DLD1 (cell line): ENCODE results near the gene ENTPD1.
"Not testable (repeated sequence)": the region's sequence is repeated elsewhere in the genome, so short reads cannot be mapped to it uniquely, and the experiment has no call there.

Experiments
- in situ Hi-C: cut with HindIII; loops from 2 replicates; pipeline ENCODE4 v1.10.0; 2017; ENCODE audit warnings: low sequenced_read_pairs

The ENTPD1 gene

GRCh38 chr10:95860166-95860940, 104.4 kb downstream of the ENTPD1 start:
- in situ Hi-C loops = no loop called here

- in situ Hi-C loops = no loop called here
Observed at GRCh38 chr10:95861386-95861785, 105.4 kb downstream of the ENTPD1 start.

DNA sequence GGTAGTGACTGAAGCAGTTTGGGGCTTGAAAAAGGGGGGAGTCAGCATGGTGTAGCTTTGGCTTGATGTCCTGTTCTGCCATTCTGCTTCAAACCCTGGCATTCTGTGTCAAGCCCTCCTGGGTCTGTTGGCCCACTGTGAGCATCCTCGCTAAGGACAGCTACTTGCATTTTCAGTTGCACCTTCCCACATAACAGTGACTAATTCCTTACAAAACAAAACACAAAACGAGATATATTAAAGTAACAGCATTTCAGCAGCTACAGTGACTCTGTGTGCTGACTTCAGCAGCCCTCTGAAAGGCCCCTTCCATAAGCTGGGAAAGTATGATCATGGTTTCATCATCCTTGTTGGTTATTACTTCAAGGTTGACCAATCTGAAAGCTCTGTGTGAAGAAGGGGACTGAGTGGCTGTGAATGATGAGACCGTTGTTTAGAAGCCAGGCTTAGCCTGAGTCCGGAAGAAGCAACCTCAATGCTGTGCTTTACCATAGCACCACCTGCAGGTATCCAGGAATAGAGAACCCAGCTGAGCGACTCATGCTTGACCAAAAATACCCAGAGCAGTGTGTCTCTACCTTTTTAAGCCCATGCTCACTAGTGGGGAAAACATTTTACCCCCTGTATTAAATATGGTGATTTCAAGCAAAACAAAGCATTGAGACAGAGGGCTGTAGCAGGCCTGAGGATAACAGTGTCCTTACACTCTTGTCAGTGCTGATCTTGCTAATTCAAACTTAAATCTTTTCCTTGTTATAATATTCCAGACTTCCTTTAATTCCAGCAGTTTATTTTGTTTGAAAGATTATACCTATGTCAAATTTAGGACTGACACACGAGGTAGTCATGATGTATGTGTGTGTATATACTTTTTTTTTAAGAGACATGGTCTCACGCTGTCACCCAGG, 109.2 kb downstream of the ENTPD1 start:
- in situ Hi-C loops = no loop called here

GRCh38 chr10:95865814-95866466, 110.0 kb downstream of the ENTPD1 start:
- in situ Hi-C loops = no loop called here

DNA sequence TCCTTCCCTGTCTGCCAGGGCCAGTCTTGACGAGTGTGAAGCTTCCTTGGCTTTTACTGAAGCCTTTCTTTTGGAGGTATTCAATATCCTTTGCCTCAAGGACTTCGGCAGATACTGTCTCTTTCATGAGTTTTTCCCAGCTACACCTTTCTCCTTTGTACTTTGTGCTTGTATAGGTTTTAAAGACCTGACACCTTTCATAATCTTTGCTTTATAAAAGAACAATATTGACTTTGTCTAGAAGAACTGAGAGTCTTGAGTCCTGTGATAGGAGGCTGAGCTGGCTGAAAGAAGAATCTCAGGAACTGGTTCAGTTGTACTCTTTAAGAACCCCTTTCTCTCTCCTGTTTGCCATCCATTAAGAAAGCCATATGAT, 110.5 kb downstream of the ENTPD1 start:
- in situ Hi-C loops = no loop called here

- in situ Hi-C loops = no loop called here
Observed at GRCh38 chr10:95867866-95868265, 111.9 kb downstream of the ENTPD1 start.

GRCh38 chr10:95872158-95872711, 116.3 kb downstream of the ENTPD1 start:
- in situ Hi-C loops = no loop called here

DNA sequence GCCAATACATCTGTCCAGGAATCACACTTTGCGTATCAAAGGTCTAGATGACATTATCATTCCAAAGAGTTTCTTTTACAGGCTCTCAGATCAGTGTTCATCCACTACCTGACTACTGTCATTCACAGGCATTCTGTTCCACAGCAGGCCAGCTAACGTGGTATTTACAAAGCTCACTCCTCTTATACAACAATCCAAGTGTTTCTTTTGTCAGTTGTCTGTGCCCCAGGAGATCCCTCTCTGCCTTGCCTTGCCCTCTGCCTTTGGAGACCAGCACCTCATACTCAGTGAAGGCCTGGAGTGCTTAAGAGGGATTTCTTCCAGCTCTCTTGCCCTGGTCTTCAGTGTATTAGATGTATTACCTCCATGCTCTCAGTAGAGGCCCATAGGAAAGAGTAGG, 117.2 kb downstream of the ENTPD1 start:
- in situ Hi-C loops = no loop called here

- in situ Hi-C loops = no loop called here
Observed at GRCh38 chr10:95873651-95874050, 117.7 kb downstream of the ENTPD1 start.

- in situ Hi-C loops = not testable (repeated sequence)
Observed at GRCh38 chr10:95874783-95875182, 118.8 kb downstream of the ENTPD1 start.

- in situ Hi-C loops = no loop called here
Observed at GRCh38 chr10:95876756-95877155, 120.8 kb downstream of the ENTPD1 start.

DNA sequence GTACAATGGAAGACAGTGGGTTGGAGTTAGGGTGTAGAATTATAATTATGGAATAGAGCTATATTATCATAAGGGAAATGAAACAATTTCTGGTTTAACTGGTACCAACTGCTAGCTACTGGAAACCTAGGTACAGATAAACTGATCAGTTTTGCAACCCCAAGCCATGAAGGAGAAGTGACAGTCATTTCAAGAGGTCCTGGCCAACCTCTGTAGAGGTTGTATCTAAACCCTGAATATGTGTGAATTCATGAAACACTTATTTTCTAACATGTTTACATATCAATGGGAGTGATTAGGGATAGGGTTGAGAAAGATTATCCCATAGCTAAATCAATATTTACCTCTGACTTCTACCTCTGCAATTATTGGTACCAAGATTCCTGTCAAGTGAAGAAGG, 121.9 kb downstream of the ENTPD1 start:
- in situ Hi-C loops = no loop called here

- in situ Hi-C loops = no loop called here
Observed at GRCh38 chr10:95880704-95881103, 124.7 kb downstream of the ENTPD1 start.

GRCh38 chr10:95881316-95881715, 125.4 kb downstream of the ENTPD1 start:
- in situ Hi-C loops = no loop called here

GRCh38 chr10:95889830-95890229, 133.9 kb downstream of the ENTPD1 start:
- in situ Hi-C loops = no loop called here

DNA sequence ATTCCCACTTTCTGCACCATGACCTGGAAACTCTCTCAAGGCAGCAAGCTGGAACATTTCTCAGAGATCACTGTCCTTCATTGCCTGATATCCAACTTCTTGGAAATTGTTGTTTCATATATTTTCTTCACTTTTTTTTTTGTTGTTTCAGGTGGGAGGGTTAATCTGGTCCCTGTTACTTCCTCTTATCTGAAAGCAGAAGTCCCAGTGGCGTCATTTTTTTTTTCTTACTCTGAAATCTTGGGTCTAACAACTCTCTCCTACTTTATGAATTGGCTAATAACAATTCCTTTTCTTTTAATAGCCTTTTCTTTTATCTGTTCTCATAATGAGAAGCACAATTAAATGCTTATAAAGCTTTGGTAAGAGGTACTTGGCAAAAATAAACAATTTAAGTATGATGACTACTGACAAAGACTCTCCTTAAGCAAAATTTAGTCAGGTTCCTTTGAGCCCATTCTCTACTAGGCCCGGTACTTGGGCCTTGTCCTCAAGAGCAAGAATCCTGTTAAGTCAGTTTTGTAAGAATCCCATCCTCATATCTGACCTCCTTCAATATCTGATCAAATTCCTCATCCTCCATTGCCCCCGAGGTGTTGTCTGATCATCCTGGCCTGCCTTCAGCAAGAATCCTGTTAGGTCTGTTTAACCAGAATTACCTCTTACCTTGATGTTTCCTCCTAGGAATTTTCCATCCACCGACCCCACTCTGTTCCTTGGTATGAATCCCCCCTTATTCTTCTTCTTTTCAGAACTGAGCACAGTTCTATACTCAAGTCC, 140.3 kb downstream of the ENTPD1 start:
- in situ Hi-C loops = no loop called here

DNA sequence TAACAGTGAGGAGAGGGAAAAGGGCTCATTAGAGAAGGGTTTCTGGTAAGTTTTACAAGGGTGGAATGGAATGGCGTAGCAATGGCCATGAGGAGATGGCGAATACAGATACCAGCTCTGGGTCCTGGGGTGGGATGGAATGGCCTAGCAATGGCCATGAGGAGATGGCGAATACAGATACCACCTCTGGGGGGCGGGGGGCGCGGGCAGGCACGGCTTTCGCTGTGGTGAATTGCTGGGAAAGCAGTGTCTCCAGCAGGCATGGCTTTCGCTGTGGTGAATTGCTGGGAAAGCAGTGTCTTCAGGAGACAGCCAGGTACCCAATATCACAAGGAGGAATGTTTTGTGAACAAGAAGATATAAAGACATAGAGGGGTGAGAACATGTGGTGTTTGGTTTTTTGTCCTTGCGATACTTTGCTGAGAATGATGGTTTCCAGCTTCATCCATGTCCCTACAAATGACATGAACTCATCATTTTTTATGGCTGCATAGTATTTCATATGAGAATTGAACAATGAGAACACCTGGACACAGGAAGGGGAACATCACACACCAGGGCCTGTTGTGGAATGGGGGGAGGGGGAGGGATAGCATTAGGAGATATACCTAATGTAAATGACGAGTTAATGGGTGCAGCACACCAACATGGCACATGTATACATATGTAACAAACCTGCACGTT, 150.1 kb downstream of the ENTPD1 start:
- in situ Hi-C loops = not testable (repeated sequence)

DNA sequence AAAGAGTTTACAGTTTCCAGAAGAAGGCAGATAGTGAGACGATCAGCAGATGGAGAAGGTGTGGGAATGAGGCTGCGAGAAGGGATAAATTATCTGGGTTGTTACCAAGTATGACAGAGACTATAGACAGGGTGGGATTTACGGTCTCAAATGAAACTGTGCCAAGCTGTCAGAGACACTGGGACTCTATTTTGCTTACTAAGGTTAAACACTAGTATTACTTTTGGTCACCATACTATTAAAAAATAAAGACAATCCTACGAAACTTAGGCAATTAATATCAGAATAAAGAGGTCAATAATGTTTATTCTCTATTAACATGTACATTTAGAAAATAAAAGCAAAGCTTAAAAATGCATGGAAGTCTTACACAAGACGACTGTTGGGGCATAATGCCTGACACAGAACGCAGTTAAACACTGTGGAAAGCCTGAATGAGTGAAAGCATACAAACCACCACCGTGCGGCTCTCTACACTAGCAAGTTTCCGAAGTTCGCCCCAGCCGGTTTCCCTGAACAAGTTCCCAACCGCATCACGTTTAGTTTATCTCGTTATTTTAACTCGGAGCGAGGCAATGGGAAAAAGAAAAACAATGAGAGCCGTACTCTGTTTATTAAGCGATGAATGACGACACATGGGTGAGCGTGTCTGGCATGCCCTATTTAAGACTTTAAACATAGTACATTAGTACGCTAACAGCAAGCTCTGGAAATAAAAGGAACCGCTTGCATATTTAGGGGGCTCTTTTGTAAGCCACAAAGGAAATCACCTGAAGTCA, 150.9 kb downstream of the ENTPD1 start:
- in situ Hi-C loops = no loop called here
